Left lung (tissue), 10 donors: Measurements from ENCODE around the gene SV2C. TPM values are rescaled to one million over a fixed set of nuclear protein-coding genes. Genes with fewer than 3 reads are reported as not detected.

Experiments
- ATAC-seq: fragments of 200-7000 bp; cut with Tn5 transposase; one replicate; pipeline ENCODE4 v1.9.1; 2020; ENCODE audit warnings: moderate library complexity
- DNase-seq, 4 donors: peaks; one replicate each; pipeline ENCODE4 v3.0.0-alpha.2; 2013 to 2020
- H3K27ac ChIP-seq, 2 donors: fragments of 200-600 bp; sonication (generic) in 1 of 2; one replicate each; pipeline versions ENCODE4 v1.5.0 to v1.8.0; 2020 to 2021
- H3K27me3 ChIP-seq, 2 donors: fragments of 200-600 bp; sonication (generic) in 1 of 2; one replicate each; pipeline versions ENCODE4 v1.5.0 to v1.8.0; 2020 to 2021
- H3K36me3 ChIP-seq, 2 donors: fragments of 200-600 bp; sonication (generic) in 1 of 2; one replicate each; pipeline versions ENCODE4 v1.5.0 to v1.8.0; 2020 to 2021
- H3K4me1 ChIP-seq, 2 donors: fragments of 200-600 bp; one replicate each; pipeline ENCODE4 v1.8.0; 2021
- H3K4me3 ChIP-seq, 2 donors: fragments of 200-600 bp; sonication (generic) in 1 of 2; one replicate each; pipeline versions ENCODE4 v1.5.0 to v1.8.0; 2020 to 2021; ENCODE audit warnings: mild to moderate bottlenecking in 1 of 2
- H3K9me3 ChIP-seq, 2 donors: fragments of 200-600 bp; sonication (generic) in 1 of 2; one replicate each; pipeline versions ENCODE4 v1.5.0 to v1.8.0; 2020 to 2021
- CTCF ChIP-seq, 2 donors: fragments of 200-600 bp; sonication (generic) in 1 of 2; IDR thresholded peaks; one replicate each; pipeline versions ENCODE4 v1.5.0 to v1.8.0; 2021; ENCODE audit warnings: antibody characterized with exemption in 2 of 2
- intact Hi-C, 2 donors: fragments of 100-400 bp; cut with DNase I; formaldehyde crosslinking; loops; one replicate each; pipeline versions ENCODE4 v1.11.2 to v1.14.2; 2022
- polyA plus RNA-seq, 6 donors: library from polyadenylated mRNA; unstranded; fragments of 120-200 nt; gene quantifications; one replicate each; pipeline ENCODE4 v1.2.1, GENCODE V29; 2013; ENCODE audit not compliant: insufficient read length in 6 of 6
- total RNA-seq, 2 donors: library from RNA; stranded (reverse); fragmentation: NEBNext Ultra II Directional; extraction: Animal tissue kit (Norgen Biotek cat#: 25700); gene quantifications; one replicate each; pipeline ENCODE4 v1.2.1, GENCODE V29; 2021
- donor health status: DM: no; HTN: yes; CAD: no.
- donor health status: DM: no; HTN: no; CAD: no.

The SV2C gene
- total and polyA plus RNA-seq, 8 donors, result 0.26 to 0.52 (median 0.37) TPM

DNA sequence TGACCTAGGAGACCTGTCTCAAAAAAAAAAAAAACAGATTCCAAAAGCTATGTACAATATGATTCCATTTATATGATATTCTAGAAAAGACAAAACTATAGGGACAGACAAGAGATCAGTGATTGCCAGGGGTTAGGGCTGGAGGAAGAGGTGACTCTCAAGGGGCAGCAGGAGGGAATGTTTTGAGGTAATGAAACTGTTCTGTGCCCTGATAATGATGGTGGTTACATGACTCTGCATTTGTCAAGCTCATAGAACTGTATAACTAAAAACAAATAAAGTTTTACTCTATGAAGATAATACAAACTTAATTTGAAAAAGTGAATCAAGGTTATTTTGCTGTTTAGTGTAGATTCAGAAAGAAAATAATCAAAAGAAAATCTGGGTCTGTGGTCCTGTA lies 194.6 kb downstream of the SV2C start:
- Histone ChIP-seq H3K4me3 (no peak overlapping the region), H3K36me3 (no peaks in the 10 kb centered on the region), H3K27me3 (no peaks in the 10 kb centered on the region), H3K27ac (no peak overlapping the region), H3K9me3 (no peaks in the 10 kb centered on the region), H3K4me1 (peaks cover 0 to 8% of the 10 kb centered on the region in 2 donors)
- no peak for ATAC-seq
- TF ChIP-seq CTCF (IDR thresholded peaks at IDR 0.05), result no peak
- intact Hi-C loops, result no loop called here
- no peak for DNase-seq

- intact Hi-C loops, result no loop called here
- Histone ChIP-seq H3K9me3 (no peaks in the 10 kb centered on the region), H3K4me3 (no peak overlapping the region), H3K27ac (no peak overlapping the region), H3K36me3 (no peaks in the 10 kb centered on the region), H3K4me1 (peaks cover 0 to 7% of the 10 kb centered on the region in 2 donors), H3K27me3 (no peaks in the 10 kb centered on the region)
- no peak for ATAC-seq
- DNase-seq, result no peak
- TF ChIP-seq CTCF (IDR thresholded peaks at IDR 0.05), result no peak
Observed at GRCh38 chr5:76278261-76278789, 195.1 kb downstream of the SV2C start.

GRCh38 chr5:76280494-76280893 lies 197.3 kb downstream of the SV2C start:
- intact Hi-C loops, result no loop called here
- Histone ChIP-seq H3K4me1 (no peaks in the 10 kb centered on the region), H3K27me3 (no peaks in the 10 kb centered on the region), H3K9me3 (no peaks in the 10 kb centered on the region), H3K36me3 (no peaks in the 10 kb centered on the region), H3K4me3 (no peak overlapping the region), H3K27ac (no peak overlapping the region)
- DNase-seq (peak in 1 of 4 donors; percentile 76), ATAC-seq (no peak)
- no peak for TF ChIP-seq CTCF (IDR thresholded peaks at IDR 0.05)

DNA sequence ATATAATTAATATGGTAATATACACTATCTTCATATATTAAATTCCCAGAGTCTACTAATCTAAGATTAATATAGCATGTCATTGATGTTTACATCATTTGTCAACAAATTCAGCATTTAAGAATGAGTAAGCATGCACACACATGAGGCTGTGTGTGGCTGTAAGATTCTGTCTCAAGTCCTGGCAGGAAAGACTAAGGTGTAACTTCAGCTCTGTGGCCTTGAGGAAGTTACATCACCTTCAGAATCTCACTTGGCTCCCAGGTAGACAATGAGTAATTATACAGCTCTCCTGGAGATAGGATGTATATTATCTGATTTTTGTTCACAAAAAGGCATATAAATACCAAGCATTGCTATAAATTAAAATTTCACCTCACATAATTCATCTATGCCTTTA lies 200.5 kb downstream of the SV2C start:
- no peaks in the 10 kb centered on the region for H3K9me3 ChIP-seq
- no peaks in the 10 kb centered on the region for H3K27me3 ChIP-seq
- H3K27ac ChIP-seq, result no peak overlapping the region
- intact Hi-C loops, result no loop called here
- DNase-seq, result no peak
- H3K4me3 ChIP-seq, result no peak overlapping the region
- H3K36me3 ChIP-seq, result no peaks in the 10 kb centered on the region
- no peaks in the 10 kb centered on the region for H3K4me1 ChIP-seq
- ATAC-seq, result no peak
- TF ChIP-seq CTCF (IDR thresholded peaks at IDR 0.05), result no peak

DNA sequence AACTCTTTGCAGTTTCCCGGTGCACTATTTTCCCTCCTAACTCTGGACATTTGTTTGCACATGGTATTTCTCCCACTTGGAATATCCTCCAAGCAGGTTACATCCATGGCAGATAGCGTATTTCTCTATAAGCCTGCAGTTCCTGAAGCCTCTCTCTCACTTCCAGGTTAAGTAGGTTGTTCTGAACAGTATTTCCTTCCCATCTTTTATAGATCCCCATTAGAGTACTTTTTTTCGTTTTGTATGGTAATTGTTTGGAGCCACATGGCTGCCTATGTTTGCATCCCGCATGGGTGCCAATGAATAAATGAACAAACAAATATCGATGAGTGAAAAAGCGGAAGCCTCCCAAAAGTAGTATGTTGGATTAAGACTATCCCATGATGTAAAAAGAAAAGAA lies 206.5 kb downstream of the SV2C start:
- no peaks in the 10 kb centered on the region for H3K9me3 ChIP-seq
- ATAC-seq (no peak), DNase-seq (no peak)
- peaks cover 0 to 8% of the 10 kb centered on the region in 2 donors for H3K4me1 ChIP-seq
- no peak overlapping the region for H3K27ac ChIP-seq
- H3K27me3 ChIP-seq, result no peaks in the 10 kb centered on the region
- H3K4me3 ChIP-seq, result no peak overlapping the region
- H3K36me3 ChIP-seq, result no peaks in the 10 kb centered on the region
- no peak for TF ChIP-seq CTCF (IDR thresholded peaks at IDR 0.05)
- intact Hi-C loops, result no loop called here
